ENCODE results near the gene KRT17.

The KRT17 gene

GRCh38 chr17:41575336-41575735, 49.0 kb downstream of the KRT17 start:
- no peak overlapping the region for H3K27ac ChIP-seq (ENCODE audit: insufficient read depth in 1 of 2, low read depth in 1 of 2, low read length in 2 of 2, poor library complexity in 1 of 2, severe bottlenecking in 2 of 2)
- peaks cover 0 to 2% (median 1%) of the 10 kb centered on the region in 4 experiments for H3K4me1 ChIP-seq (ENCODE audit: control extremely low read depth in 1 of 4, control insufficient read depth in 4 of 4, insufficient read depth in 4 of 4, low read length in 3 of 4)
- CTCF ChIA-PET: interaction anchor here (1.1 kb wide), 1 partner anchor 24 kb away, joined by 4 read pairs; no protein-coding TSS in a partner anchor
- H3K27me3 ChIP-seq (replicated peaks in 2 of 5; ENCODE audit: control insufficient read depth in 4 of 5, insufficient read depth in 5 of 5, low read length in 4 of 5): peaks cover 0 to 21% (median 2%) of the 10 kb centered on the region in 5 experiments
- 86% methylated on average over 3 of the region's 3 CpGs for WGBS (ENCODE audit: insufficient coverage)
- no peaks in the 10 kb centered on the region for H3K9me3 ChIP-seq (ENCODE audit: control extremely low read depth in 1 of 5, control insufficient read depth in 4 of 5, insufficient read depth in 2 of 5, low read depth in 1 of 5, low read length in 4 of 5)
- H3K4me3 ChIP-seq (ENCODE audit: control insufficient read depth in 1 of 7, extremely low read depth in 1 of 7, insufficient read depth in 4 of 7, low read depth in 2 of 7, low read length in 6 of 7): no peak overlapping the region
- POLR2A ChIA-PET: no interaction called here
- H3K36me3 ChIP-seq (ENCODE audit: control insufficient read depth in 4 of 4, insufficient read depth in 4 of 4, low read length in 3 of 4): no peaks in the 10 kb centered on the region
- no peak for DNase-seq

GRCh38 chr17:41571561-41572434, 52.6 kb downstream of the KRT17 start, which contains the start of gene KRT9:
KRT9 (minus strand) TSS chr17:41572059; CDS start chr17:41571992, 67 bp downstream.
- WGBS (ENCODE audit: insufficient coverage): 74% methylated on average over 16 of the region's 24 CpGs
- peaks cover 0 to 30% (median 7%) of the 10 kb centered on the region in 5 experiments for H3K27me3 ChIP-seq (replicated peaks in 2 of 5; ENCODE audit: control insufficient read depth in 4 of 5, insufficient read depth in 5 of 5, low read length in 4 of 5)
- H3K27ac ChIP-seq (ENCODE audit: insufficient read depth in 1 of 2, low read depth in 1 of 2, low read length in 2 of 2, poor library complexity in 1 of 2, severe bottlenecking in 2 of 2): no peak within 1 kb of the TSS
- H3K36me3 ChIP-seq (ENCODE audit: control insufficient read depth in 4 of 4, insufficient read depth in 4 of 4, low read length in 3 of 4): no peaks in the 10 kb centered on the region
- H3K4me3 ChIP-seq (ENCODE audit: control insufficient read depth in 1 of 7, extremely low read depth in 1 of 7, insufficient read depth in 4 of 7, low read depth in 2 of 7, low read length in 6 of 7): no peak within 1 kb of the TSS
- DNase-seq: no peak
- peaks cover 0 to 4% (median 0%) of the 10 kb centered on the region in 5 experiments for H3K9me3 ChIP-seq (ENCODE audit: control extremely low read depth in 1 of 5, control insufficient read depth in 4 of 5, insufficient read depth in 2 of 5, low read depth in 1 of 5, low read length in 4 of 5)
- no peaks in the 10 kb centered on the region for H3K4me1 ChIP-seq (ENCODE audit: control extremely low read depth in 1 of 4, control insufficient read depth in 4 of 4, insufficient read depth in 4 of 4, low read length in 3 of 4)
- CTCF ChIA-PET: interaction anchor here (1.1 to 7.6 kb wide), 2 partner anchors 14 to 22 kb away, joined by 3 to 31 read pairs; no protein-coding TSS in a partner anchor
- POLR2A ChIA-PET: no interaction called here

Measured in common myeloid progenitor, CD34-positive (primary cell).